ENCODE measurements around the gene DIAPH2. TPM values are rescaled to one million over a fixed set of nuclear protein-coding genes. Genes with fewer than 3 reads are reported as not detected.

The DIAPH2 gene
- total RNA-seq, 1 donor from 2014 or later, result 20.5 TPM

- Mint-ChIP-seq H3K4me1 (peaks cover 6% of the 10 kb centered on the region), H3K36me3 (ENCODE audit: low read depth) (no peaks in the 10 kb centered on the region), H3K4me3 (no peak overlapping the region), H3K27me3 (no peaks in the 10 kb centered on the region), H3K27ac (no peak overlapping the region), H3K9me3 (no peaks in the 10 kb centered on the region)
- POLR2A ChIA-PET, result no interaction called here
- DNase-seq (no peak), ATAC-seq (ENCODE audit: low read depth) (no peak)
- intact Hi-C loops (cut with micrococcal nuclease), result no loop called here
- TF ChIP-seq CTCF (IDR thresholded peaks at IDR 0.05), result no peak
- CTCF ChIA-PET, result no interaction called here
Observed at GRCh38 chrX:97011540-97011939, 326.9 kb downstream of the DIAPH2 start.

- Mint-ChIP-seq H3K27ac (no peak overlapping the region), H3K9me3 (no peaks in the 10 kb centered on the region), H3K4me1 (peaks cover 4% of the 10 kb centered on the region), H3K36me3 (ENCODE audit: low read depth) (no peaks in the 10 kb centered on the region), H3K4me3 (no peak overlapping the region), H3K27me3 (no peaks in the 10 kb centered on the region)
- DNase-seq (no peak), ATAC-seq (ENCODE audit: low read depth) (no peak)
- CTCF ChIA-PET, result no interaction called here
- no peak for TF ChIP-seq CTCF (IDR thresholded peaks at IDR 0.05)
- POLR2A ChIA-PET, result no interaction called here
- intact Hi-C loops (cut with micrococcal nuclease), result no loop called here
Observed at GRCh38 chrX:97016106-97016505, 331.5 kb downstream of the DIAPH2 start.

GRCh38 chrX:97021680-97022079 lies 337.0 kb downstream of the DIAPH2 start:
- CTCF ChIA-PET, result no interaction called here
- ATAC-seq (ENCODE audit: low read depth), result no peak
- POLR2A ChIA-PET, result no interaction called here
- Mint-ChIP-seq H3K4me3 (no peak overlapping the region), H3K4me1 (no peaks in the 10 kb centered on the region), H3K9me3 (no peaks in the 10 kb centered on the region), H3K36me3 (ENCODE audit: low read depth) (no peaks in the 10 kb centered on the region), H3K27me3 (no peaks in the 10 kb centered on the region), H3K27ac (no peak overlapping the region)
- intact Hi-C loops (cut with micrococcal nuclease), result no loop called here
- TF ChIP-seq CTCF (IDR thresholded peaks at IDR 0.05), result no peak
- DNase-seq, result no peak

GRCh38 chrX:97026406-97026805 lies 341.8 kb downstream of the DIAPH2 start:
- TF ChIP-seq CTCF (IDR thresholded peaks at IDR 0.05), result no peak
- no peak overlapping the region for H3K4me3 Mint-ChIP-seq
- H3K27ac Mint-ChIP-seq, result no peak overlapping the region
- H3K27me3 Mint-ChIP-seq, result no peaks in the 10 kb centered on the region
- POLR2A ChIA-PET, result no interaction called here
- intact Hi-C loops (cut with micrococcal nuclease), result no loop called here
- no peak for ATAC-seq (ENCODE audit: low read depth)
- H3K4me1 Mint-ChIP-seq, result no peaks in the 10 kb centered on the region
- H3K9me3 Mint-ChIP-seq, result no peaks in the 10 kb centered on the region
- no peak for DNase-seq
- no peaks in the 10 kb centered on the region for H3K36me3 Mint-ChIP-seq (ENCODE audit: low read depth)
- CTCF ChIA-PET, result no interaction called here

- ATAC-seq (ENCODE audit: low read depth), result no peak
- H3K4me1 Mint-ChIP-seq, result no peaks in the 10 kb centered on the region
- H3K36me3 Mint-ChIP-seq (ENCODE audit: low read depth), result no peaks in the 10 kb centered on the region
- CTCF ChIA-PET, result no interaction called here
- intact Hi-C loops (cut with micrococcal nuclease), result no loop called here
- no peaks in the 10 kb centered on the region for H3K27me3 Mint-ChIP-seq
- H3K4me3 Mint-ChIP-seq, result no peak overlapping the region
- no peak overlapping the region for H3K27ac Mint-ChIP-seq
- no peaks in the 10 kb centered on the region for H3K9me3 Mint-ChIP-seq
- POLR2A ChIA-PET, result no interaction called here
- no peak for TF ChIP-seq CTCF (IDR thresholded peaks at IDR 0.05)
- DNase-seq, result no peak
Observed at GRCh38 chrX:97027384-97027922, 342.8 kb downstream of the DIAPH2 start.

Data from activated B cell treated with CpG ODN at 0.5 μM for 24 hours (primary cell).